GM19023 (cell line): ENCODE results near the gene FFAR3.

Source experiments
- ATAC-seq: cut with Tn5 transposase; IDR thresholded peaks from one replicate; pipeline ENCODE4 v1.9.1; 2021; ENCODE audit warnings: mild to moderate bottlenecking, moderate library complexity; ENCODE audit not compliant: unreplicated experiment

Gene FFAR3

GRCh38 chr19:35329323-35329722, 28.9 kb upstream of the FFAR3 start:
- ATAC-seq, result no peak

DNA sequence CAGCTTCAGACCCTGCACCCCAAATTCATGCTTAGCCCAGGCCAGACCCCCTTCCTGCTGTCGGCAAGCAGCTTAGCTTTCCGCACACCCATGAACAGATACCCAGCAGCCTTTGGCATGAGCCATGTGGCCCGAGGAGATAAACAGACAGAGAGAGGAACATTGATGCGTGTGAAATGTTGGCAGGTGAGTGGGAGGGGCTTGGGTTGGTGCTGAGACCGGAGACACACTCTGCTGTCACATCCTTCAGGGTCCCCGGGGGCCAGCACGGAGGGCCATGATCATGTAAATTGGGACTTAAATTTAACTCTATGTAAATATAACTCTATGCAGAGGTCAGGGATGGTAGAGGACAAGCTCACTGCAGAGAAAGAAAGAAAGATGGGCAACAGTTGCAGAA, 27.8 kb upstream of the FFAR3 start:
- ATAC-seq, result peak; percentile 40

DNA sequence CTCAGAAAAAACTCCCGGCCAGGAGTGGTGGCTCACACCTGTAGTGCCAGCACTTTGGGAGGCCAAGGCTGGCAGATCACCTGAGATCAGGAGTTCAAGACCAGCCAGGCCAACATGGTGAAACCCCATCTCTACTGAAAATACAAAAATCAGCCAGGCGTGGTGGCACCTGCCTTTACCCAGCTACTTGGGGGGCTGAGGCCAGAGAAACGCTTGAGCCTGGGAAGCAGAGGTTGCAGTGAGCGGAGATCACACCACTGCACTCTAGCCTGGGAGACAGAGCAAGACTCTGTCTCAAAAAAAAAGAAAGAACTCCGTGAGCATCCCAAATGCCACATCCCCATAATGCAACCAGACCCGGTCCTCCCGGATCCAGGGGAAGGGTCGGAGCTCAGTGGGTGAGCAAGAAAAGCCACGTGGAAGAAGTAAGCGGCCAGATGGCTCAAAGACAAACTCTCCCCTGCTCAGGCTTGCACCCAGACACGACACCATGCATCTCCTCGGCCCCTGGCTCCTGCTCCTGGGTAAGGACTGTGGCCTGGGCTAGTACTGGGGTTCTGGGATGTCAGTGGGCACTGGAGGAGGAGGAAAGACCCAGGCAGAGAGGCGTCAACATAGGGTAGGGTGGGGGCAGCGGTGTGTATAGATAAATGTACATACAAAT, 26.6 kb upstream of the FFAR3 start:
- no peak for ATAC-seq

- no peak for ATAC-seq
These were observed 25.4 kb upstream of the FFAR3 start for GRCh38 chr19:35332817-35333216.

GRCh38 chr19:35334144-35334753, 24.0 kb upstream of the FFAR3 start:
- ATAC-seq, result no peak

- no peak for ATAC-seq
These were observed 21.9 kb upstream of the FFAR3 start for GRCh38 chr19:35336166-35336955.

DNA sequence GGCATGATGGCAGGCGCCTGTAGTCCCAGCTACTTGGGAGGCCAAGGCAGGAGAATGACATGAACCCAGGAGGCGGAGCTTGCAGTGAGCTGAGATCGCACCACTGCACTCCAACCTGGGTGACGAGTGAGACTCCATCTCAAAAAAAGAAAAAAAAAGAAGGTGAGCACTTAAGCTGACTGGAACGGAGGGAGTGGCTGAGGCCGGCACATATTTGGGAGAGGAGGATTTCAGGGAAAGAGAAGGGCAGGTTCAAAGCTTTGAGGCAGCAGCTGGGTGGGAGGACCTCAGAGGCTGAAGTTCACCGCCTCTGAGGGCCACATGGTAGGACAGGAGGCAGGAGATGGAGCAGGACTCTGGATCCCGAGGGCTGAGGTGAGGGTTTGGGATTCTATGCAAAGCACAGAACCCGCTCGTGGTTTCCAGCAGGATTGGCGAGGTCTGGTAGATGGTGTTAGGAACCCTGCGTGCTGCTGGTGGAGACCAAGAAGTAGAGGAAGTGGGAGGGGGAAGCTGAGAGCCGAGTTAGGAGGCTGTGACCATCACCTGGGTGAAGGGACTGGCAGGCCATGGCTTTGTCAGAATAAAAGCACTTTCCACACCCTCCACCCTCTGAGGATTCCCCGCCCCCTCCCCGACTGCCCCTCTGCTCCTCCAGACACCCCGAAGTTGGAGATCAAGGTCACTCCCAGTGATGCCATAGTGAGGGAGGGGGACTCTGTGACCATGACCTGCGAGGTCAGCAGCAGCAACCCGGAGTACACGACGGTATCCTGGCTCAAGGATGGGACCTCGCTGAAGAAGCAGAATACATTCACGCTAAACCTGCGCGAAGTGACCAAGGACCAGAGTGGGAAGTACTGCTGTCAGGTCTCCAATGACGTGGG, 20.9 kb upstream of the FFAR3 start:
- ATAC-seq, result no peak

DNA sequence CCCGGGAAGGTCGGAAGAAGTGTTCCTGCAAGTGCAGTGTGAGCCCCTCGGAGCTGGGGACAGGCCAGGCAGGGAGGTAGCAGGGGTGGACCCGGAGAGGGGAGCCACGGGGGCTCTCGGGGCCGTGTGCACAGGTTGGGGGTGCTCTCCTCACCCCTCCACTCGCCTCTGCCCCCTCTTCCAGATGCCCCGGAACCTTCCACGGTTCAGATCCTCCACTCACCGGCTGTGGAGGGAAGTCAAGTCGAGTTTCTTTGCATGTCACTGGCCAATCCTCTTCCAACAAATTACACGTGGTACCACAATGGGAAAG, 20.3 kb upstream of the FFAR3 start:
- ATAC-seq, result no peak

DNA sequence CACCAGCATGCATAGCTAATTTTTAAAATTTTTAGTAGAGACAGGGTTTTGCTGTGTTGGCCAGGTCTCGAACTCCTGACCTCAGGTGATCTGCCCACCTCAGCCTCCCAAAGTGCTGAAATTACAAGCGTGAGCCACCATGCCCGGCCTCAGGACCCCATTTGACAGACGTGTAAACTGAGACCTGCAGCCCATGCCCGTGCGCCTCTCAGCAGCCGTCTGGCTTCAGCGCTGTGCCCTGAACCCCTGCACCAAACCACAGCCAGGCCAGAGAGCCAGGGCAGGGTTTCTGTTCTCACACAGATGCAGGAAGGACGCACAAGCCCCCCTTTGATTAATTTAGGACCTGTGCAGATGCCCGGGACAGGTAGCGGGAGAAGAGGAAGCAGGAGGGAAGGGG, 17.8 kb upstream of the FFAR3 start:
- no peak for ATAC-seq

GRCh38 chr19:35341006-35341405, 17.3 kb upstream of the FFAR3 start:
- no peak for ATAC-seq

GRCh38 chr19:35341565-35342225, 16.6 kb upstream of the FFAR3 start:
- no peak for ATAC-seq

DNA sequence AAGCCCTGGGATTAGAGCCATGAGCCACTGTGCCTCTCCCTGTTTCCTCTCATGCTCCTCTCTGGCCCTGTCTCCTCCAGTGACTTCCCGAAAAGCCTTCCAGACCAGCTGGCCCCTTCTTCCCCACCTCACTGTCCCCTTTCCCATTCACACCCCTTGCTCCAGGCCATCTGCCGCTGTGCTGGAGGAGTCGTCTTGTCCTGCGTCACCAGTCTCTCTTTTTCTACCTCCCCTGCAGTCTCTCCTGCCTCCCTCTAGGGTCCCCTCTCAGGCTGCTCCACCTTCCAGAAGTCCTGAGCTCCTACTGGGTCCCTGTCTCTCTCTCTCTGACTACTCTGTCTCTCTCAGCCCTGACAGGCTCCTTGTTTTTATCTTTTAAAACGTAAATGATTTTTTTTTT, 15.8 kb upstream of the FFAR3 start:
- no peak for ATAC-seq

- ATAC-seq, result no peak
These were observed 13.7 kb upstream of the FFAR3 start for GRCh38 chr19:35344511-35345031.

GRCh38 chr19:35345671-35346111, 12.6 kb upstream of the FFAR3 start:
- no peak for ATAC-seq

DNA sequence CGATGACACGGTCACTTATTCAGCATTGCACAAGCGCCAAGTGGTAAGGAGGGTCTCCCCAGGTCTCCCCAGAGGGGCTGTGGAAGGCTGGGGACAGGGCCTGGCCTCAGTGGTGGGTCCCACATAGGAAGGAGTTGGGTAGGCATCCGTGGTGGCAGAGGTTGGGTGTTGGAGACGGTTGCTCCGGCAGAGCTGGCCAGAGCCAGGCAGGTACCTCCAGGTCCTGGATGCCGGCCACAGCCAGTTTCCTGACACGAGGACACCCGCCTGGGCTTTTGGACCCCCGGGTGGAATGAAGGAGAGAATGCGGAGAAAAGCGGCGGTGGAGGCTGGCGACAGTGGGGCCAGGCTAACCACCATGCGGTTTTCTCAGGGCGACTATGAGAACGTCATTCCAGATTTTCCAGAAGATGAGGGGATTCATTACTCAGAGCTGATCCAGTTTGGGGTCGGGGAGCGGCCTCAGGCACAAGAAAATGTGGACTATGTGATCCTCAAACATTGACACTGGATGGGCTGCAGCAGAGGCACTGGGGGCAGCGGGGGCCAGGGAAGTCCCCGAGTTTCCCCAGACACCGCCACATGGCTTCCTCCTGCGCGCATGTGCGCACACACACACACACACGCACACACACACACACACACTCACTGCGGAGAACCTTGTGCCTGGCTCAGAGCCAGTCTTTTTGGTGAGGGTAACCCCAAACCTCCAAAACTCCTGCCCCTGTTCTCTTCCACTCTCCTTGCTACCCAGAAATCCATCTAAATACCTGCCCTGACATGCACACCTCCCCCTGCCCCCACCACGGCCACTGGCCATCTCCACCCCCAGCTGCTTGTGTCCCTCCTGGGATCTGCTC, 11.8 kb upstream of the FFAR3 start:
- no peak for ATAC-seq

DNA sequence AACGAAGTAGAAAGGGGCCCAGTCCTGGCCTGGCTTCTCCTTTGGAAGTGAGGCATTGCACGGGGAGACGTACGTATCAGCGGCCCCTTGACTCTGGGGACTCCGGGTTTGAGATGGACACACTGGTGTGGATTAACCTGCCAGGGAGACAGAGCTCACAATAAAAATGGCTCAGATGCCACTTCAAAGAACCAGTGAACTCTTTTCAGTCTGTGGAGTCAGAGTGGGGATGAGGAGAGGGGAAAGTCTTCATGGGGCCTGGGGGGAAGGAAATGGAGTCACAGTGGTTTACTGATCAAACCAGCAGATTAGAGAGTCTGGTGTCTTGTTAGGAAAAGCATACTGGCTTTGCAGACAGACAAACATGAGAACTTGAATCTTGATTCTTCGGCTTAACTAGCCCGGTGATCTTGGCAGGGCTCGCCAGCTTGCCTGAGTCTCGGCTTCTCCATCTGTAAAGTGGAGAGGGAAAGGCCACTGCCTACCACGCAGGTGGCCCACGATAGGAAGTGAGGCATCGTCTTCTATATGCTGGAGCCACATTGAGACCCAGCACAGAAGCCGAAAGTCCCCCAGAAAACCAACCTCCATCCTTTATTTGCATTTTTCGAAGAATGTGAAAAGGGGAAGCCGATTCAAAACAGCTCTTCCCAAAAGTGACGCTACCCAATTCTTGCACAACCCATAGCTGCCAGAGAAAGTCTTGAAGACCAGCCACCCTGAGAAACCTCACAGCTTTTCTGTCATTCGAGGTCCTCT, 10.9 kb upstream of the FFAR3 start, which contains the start of gene FFAR1:
FFAR1 (plus strand) TSS at position 732 of the 759 bp plus-strand sequence. CDS start 3,650 bp downstream, outside the sequence.
- ATAC-seq, result peak; percentile 52

GRCh38 chr19:35347930-35348298, 10.3 kb upstream of the FFAR3 start:
- no peak for ATAC-seq

DNA sequence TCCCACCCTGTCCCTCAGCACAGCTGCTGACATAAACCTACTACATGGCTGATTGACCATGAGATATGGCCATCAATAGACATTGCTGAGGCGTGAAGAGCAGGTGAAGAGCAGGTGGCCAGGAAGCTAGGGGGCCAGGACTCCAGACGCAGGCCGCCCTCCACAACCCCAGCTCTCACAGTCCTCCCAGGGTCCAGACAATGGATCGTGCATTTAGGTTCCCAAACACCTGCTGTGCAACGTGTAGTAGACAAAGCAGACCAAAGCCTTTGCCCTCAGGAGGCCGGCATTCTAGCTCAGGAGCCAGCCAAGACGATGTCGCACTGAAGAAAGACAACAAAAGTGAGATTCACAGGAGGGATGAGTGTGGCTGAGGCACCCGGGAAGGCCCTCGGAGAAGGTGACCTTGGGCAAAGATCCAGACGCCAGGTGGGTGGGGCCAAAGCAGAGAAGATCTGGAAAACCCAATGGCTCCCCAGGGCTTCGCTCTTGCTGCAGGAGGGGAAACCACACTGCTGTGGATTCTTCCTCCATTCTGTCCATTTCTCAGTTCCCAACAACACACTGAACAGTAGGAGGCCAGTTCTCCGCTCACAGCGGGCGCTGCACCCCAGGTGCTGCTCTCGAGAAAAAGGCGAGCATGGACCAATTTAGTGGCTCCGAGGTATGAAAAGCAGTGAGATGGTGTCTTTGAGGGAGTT, 9.2 kb upstream of the FFAR3 start:
- ATAC-seq, result no peak
